Left cardiac atrium (tissue), 4 donors: ENCODE results near the gene FGF1. TPM values are rescaled to one million over a fixed set of nuclear protein-coding genes. Genes with fewer than 3 reads are reported as not detected.
A peak's percentile ranks its signal among the peaks of the same experiment; 100 is the strongest.
"Not testable (repeated sequence)": the region's sequence is repeated elsewhere in the genome, so short reads cannot be mapped to it uniquely, and the experiment has no call there.

Experiments used
- ATAC-seq, 2 donors: fragments of 200-7000 bp; cut with Tn5 transposase; one replicate each; pipeline ENCODE4 v1.9.1; 2020; ENCODE audit warnings: mild to moderate bottlenecking in 2 of 2, moderate library complexity in 2 of 2
- DNase-seq: peaks from one replicate; pipeline ENCODE4 v3.0.0-alpha.2; 2020
- intact Hi-C, 2 donors: fragments of 100-400 bp; cut with DNase I; formaldehyde crosslinking; loops; one replicate each; pipeline versions ENCODE4 v1.14.1 to v1.15.1; 2022 to 2023
- total RNA-seq, 2 donors: library from RNA; stranded (reverse); fragmentation: NEBNext Ultra II Directional; extraction: Animal tissue kit (Norgen Biotek cat#: 25700); gene quantifications; one replicate each; pipeline ENCODE4 v1.2.1, GENCODE V29; 2021
- donor health status: DM: no; HTN: yes; CAD: no.
- donor health status: DM: no; HTN: yes; CAD: no; lungs with severe emphysema.
- donor health status: DM: yes; HTN: yes; CAD: no.
- donor health status: Dilated cardiomyopathy.

Gene FGF1
- total RNA-seq, 2 donors from 2014 or later, result 33.9 to 39.9 TPM

DNA sequence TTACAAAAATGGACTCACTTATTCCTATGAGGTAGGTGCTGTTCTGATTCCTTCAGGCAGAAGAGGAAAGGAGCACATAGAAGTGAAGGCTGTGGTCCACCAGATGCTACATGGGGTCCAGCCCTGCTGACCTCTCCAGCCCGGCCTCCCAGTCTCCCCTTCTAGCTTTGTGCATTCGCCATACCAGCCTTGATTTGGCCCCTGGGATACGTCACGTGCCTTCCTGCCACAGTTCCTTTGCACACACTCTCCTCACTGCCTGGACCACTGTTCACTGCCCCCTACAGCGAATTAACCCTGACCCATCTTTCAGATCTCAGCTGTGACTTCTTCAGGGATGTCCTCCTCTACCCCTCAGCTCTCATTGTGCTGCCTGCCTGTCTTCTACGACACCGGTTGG lies 32.6 kb downstream of the FGF1 start:
- intact Hi-C loops, result loop anchor here in 1 of 2 donors (5.0 kb wide), 1 partner anchor 41 kb away; no protein-coding TSS in a partner anchor
- no peak for ATAC-seq

DNA sequence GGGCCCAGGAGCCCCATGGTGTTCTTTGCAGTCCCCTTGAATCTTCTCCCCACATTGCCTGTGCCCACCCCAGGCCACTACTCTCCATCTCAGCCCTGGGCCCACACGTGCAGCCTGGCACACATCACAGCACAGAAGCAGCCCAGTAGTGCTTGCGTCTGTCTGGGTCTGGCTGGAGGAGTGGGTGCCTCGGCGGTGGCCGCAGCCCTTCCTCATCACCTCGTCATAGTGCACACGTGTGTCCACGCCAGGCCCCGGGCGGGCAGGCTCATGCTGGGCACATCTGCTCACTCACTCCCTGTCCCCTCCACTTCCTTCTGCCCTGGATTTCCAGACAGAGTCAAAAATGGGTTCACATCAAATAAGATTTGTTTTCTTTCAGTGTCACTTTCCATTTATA lies 33.3 kb downstream of the FGF1 start:
- ATAC-seq (peak in 1 of 2 donors; percentile 12), DNase-seq (no peak)
- intact Hi-C loops, result loop anchor here in 1 of 2 donors (5.0 kb wide), 1 partner anchor 40 kb away; no protein-coding TSS in a partner anchor

More for the DNA sequence above, 32.6 kb downstream of the FGF1 start:
- no peak for DNase-seq

GRCh38 chr5:142650881-142651280 lies 35.0 kb downstream of the FGF1 start:
- no peak for DNase-seq
- no peak for ATAC-seq
- intact Hi-C loops, result loop anchor here in 1 of 2 donors (5.0 kb wide), 1 partner anchor 39 kb away; no protein-coding TSS in a partner anchor

- intact Hi-C loops, result loop anchor here in 1 of 2 donors (5.0 kb wide), 1 partner anchor 38 kb away; no protein-coding TSS in a partner anchor
- ATAC-seq, result no peak
Measured at GRCh38 chr5:142650060-142650459, 35.8 kb downstream of the FGF1 start.

DNA sequence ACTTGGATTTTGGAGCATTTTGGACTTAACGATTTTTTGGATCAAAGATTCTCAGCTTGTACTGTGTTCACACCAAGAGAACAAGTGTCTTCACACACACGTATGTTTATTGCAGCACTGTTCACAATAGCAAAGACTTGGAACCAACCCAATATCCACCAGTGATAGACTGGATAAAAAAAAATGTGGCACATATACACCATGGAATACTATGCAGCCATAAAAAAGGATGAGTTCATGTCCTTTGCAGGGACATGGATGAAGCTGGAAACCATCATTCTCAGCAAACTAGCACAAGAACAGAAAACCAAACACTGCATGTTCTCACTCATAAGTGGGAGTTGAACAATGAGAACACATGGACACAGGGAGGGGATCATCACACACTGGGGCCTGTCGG lies 37.8 kb downstream of the FGF1 start:
- intact Hi-C loops, DNase-seq, ATAC-seq: not testable (repeated sequence)

More at GRCh38 chr5:142650060-142650459, 35.8 kb downstream of the FGF1 start:
- DNase-seq, result no peak

DNA sequence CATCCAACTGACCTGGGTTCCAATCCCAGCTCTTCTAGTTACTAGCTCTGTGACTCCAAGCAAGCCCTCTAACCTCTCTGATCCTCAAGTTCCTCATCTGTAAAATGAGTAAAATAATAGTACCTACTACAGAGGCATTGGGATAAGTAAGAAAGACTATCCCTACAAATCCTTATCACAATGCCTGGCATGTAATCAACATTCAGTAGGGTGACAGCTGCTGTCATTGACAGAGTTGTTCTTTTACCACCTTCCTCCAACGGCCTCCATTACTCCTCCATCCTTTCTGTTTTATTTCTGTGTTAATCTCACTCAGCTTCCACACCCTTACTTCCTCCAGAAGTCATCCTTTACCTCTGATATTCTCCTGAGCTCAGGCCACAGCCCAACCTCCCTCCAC lies 40.4 kb downstream of the FGF1 start:
- no peak for DNase-seq
- ATAC-seq, result no peak
- intact Hi-C loops, result no loop called here

DNA sequence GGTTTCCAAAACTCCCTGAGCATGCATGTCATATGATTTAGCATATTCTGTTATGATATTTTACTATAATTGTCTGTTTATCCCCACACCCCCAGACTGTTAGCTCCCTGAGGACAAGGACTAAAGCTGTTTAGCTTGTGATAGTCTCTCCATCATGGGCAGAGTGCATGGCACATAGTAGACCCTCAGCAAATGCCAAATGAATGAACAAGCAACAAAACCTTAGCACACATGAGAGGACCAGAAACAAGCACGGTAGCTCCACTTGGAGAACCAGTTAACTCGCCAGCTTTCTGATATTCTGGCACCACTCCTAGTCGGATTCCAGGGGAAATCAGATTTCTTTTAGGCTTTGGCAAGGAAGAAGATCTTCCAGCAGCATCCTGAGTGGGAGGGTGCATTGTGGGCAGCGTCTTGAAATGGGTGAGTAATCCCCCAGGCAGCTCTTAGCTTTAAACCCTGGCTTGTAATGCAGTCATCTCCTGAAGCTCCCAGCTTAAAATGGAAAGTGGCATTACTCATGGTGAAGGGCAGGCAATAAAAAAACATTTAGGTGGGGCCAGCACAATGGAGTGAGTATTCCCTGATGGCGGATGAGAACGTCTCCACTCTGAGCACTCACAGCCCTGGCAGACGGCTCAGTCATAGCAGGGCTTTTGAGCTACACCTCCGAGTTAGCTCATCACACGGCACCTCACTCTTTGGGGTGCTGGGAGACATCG lies 41.1 kb downstream of the FGF1 start:
- DNase-seq (peak; percentile 58), ATAC-seq (peak; percentile 84 to 98)
- intact Hi-C loops, result no loop called here

GRCh38 chr5:142644127-142644526 lies 41.8 kb downstream of the FGF1 start:
- intact Hi-C loops, result no loop called here
- peak in 1 of 2 donors; percentile 18 for ATAC-seq

DNA sequence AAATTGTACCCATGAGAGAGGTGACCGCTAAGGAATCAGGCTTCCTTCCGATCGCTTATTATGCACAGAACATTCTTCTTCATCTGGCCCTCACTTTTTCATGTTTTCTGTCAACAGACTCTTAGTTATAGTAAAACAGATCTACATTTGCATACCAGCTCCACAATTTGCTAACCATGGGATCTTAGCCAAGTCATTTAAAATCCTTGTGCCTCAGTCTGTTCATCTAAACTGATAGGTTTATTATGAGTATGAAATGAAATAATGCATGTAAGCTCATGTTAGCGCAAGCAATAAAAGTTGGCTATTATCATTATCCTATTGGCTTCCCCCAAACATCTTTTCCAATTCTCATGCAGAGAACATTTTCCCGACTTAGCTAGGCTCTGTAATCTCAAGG lies 42.3 kb downstream of the FGF1 start:
- DNase-seq, result no peak
- intact Hi-C loops, result loop anchor here in 1 of 2 donors (2.0 kb wide), 1 partner anchor 79 kb away; no protein-coding TSS in a partner anchor
- ATAC-seq, result no peak

More at GRCh38 chr5:142644127-142644526, 41.8 kb downstream of the FGF1 start:
- no peak for DNase-seq

- intact Hi-C loops, result loop anchor here in 1 of 2 donors (2.0 kb wide), 1 partner anchor 78 kb away; no protein-coding TSS in a partner anchor
- DNase-seq (no peak), ATAC-seq (no peak)
Measured at GRCh38 chr5:142642427-142642826, 43.5 kb downstream of the FGF1 start.

- intact Hi-C loops, result loop anchor here in 1 of 2 donors (2.0 kb wide), 1 partner anchor 77 kb away; no protein-coding TSS in a partner anchor
- no peak for ATAC-seq
- DNase-seq, result no peak
Measured at GRCh38 chr5:142641711-142642110, 44.2 kb downstream of the FGF1 start.

GRCh38 chr5:142640316-142641005 lies 45.4 kb downstream of the FGF1 start:
- no peak for DNase-seq
- intact Hi-C loops, result no loop called here
- ATAC-seq, result no peak

DNA sequence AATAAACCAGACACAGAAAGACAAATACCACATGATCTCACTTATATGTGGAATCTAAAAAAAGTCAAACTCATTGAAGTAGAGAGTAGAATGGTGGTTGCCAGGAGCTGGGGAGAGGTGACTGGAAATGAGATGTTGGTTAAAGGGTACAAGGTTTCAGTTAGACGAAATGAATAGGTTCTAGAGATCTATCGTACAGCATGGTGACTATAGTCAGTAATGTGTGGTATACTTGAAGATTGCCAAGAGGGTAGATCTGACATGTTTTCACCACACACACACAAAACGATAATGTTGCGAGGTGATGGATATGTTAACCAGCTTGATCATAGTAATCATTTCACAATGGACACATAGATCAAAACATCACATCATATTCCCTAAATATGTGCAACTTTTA lies 46.4 kb downstream of the FGF1 start:
- intact Hi-C loops, result no loop called here
- DNase-seq, result no peak
- ATAC-seq, result no peak

GRCh38 chr5:142637871-142638270 lies 48.0 kb downstream of the FGF1 start:
- no peak for ATAC-seq
- intact Hi-C loops, result no loop called here
- DNase-seq, result no peak

GRCh38 chr5:142636698-142637324 lies 49.1 kb downstream of the FGF1 start:
- DNase-seq (no peak), ATAC-seq (peak in 1 of 2 donors; percentile 41)
- intact Hi-C loops, result no loop called here

DNA sequence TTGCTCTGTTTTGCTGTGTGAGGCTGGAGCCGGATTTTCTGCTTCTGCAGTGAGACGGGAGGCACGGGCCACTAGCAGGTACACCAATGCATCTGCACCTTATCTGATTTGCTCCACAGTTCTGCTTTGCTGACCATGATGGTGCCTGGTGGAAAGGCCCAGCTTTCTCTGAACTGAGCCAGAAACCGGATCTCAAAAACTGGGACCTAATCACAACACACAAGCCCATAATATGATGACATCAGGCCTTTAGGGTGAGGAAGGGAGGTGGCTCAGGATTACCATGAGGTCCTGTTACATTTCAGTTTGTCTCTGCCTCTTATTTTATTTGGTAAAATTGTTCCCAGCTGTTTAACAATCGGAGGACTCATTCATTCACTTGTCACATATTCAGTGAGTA lies 49.8 kb downstream of the FGF1 start:
- DNase-seq (no peak), ATAC-seq (no peak)
- intact Hi-C loops, result no loop called here

DNA sequence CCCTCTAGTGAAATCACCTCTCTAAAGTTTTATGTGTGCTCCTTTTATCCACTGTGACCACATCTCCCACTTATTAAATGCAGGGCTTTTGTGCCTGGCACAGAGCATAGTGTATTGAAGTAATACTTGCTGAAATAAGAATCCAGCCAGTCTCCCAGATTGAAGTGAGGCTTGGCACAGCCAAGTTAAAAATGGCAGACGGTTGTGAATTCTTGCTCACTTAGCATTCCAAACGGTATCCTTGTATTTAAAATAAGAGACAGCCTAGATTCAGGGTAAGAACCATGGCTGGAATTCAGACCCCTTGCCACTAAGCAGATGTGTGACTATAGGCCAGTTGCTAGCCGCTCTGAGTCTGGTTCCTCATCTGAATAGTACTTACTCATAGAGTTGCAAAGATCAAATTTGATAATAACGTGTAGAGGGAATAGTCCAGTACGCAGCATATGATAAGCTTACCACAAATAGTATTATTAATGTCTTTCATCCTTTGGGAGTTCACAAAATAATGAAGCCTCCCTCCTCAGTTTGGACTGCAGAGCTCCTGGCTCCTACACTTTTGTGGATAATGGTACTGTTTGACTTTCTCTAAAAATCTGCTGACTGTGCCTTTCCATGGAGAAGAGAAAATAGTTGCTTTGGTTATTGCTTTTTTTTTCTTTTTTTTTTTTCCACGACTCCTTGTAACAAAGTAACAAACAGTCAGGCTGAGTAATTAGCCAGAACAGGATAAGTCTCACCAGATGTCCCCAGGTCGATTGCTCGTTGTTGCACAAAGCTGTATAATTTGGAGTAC lies 51.5 kb downstream of the FGF1 start:
- intact Hi-C loops, result no loop called here
- no peak for DNase-seq
- ATAC-seq, result no peak

GRCh38 chr5:142630927-142631539 lies 54.9 kb downstream of the FGF1 start:
- intact Hi-C loops, result no loop called here
- no peak for DNase-seq
- ATAC-seq, result peak in 1 of 2 donors; percentile 19
